Stimulated activated CD4-positive, alpha-beta T cell treated with anti-CD3 and anti-CD28 coated beads, Interleukin-4, amount 100 ng/mL, for 4 hours (primary cell): ENCODE results near the gene LDLRAD3.

Experiments used
- DNase-seq, 2 experiments: peaks; one replicate each; pipeline ENCODE4 v3.0.0-alpha.2; 2020

LDLRAD3 gene

GRCh38 chr11:36110668-36111410 is 167.0 kb downstream of the LDLRAD3 start:
- DNase-seq = no peak

- no peak for DNase-seq
These were observed 170.2 kb downstream of the LDLRAD3 start for GRCh38 chr11:36114095-36114494.

- no peak for DNase-seq
These were observed 171.5 kb downstream of the LDLRAD3 start for GRCh38 chr11:36115378-36115801.

- DNase-seq = no peak
These were observed 172.3 kb downstream of the LDLRAD3 start for GRCh38 chr11:36116161-36116560.

GRCh38 chr11:36118084-36118483 is 174.2 kb downstream of the LDLRAD3 start:
- no peak for DNase-seq

GRCh38 chr11:36119300-36119699 is 175.4 kb downstream of the LDLRAD3 start:
- DNase-seq = no peak

- no peak for DNase-seq
These were observed 177.2 kb downstream of the LDLRAD3 start for GRCh38 chr11:36121054-36121453.

GRCh38 chr11:36122671-36123070 is 178.8 kb downstream of the LDLRAD3 start:
- no peak for DNase-seq

GRCh38 chr11:36123336-36124101 is 179.7 kb downstream of the LDLRAD3 start:
- DNase-seq = no peak

GRCh38 chr11:36126678-36127077 is 182.8 kb downstream of the LDLRAD3 start:
- DNase-seq = no peak

- DNase-seq = no peak
These were observed 183.7 kb downstream of the LDLRAD3 start for GRCh38 chr11:36127550-36127949.

- no peak for DNase-seq
These were observed 186.1 kb downstream of the LDLRAD3 start for GRCh38 chr11:36129955-36130354.

- no peak for DNase-seq
These were observed 186.5 kb downstream of the LDLRAD3 start for GRCh38 chr11:36130401-36130800.

- DNase-seq = no peak
These were observed 188.0 kb downstream of the LDLRAD3 start for GRCh38 chr11:36131721-36132397.

- DNase-seq = no peak
These were observed 189.1 kb downstream of the LDLRAD3 start for GRCh38 chr11:36132940-36133339.

- no peak for DNase-seq
These were observed 191.2 kb downstream of the LDLRAD3 start for GRCh38 chr11:36135076-36135475.

- no peak for DNase-seq
These were observed 195.9 kb downstream of the LDLRAD3 start for GRCh38 chr11:36139767-36140166.

- DNase-seq = no peak
These were observed 197.5 kb downstream of the LDLRAD3 start for GRCh38 chr11:36141196-36141953.

- DNase-seq = no peak
These were observed 198.1 kb downstream of the LDLRAD3 start for GRCh38 chr11:36141956-36142355.

GRCh38 chr11:36142439-36142838 is 198.6 kb downstream of the LDLRAD3 start:
- no peak for DNase-seq

- no peak for DNase-seq
These were observed 199.0 kb downstream of the LDLRAD3 start for GRCh38 chr11:36142879-36143278.

GRCh38 chr11:36146437-36146836 is 202.6 kb downstream of the LDLRAD3 start:
- no peak for DNase-seq

GRCh38 chr11:36147491-36147890 is 203.6 kb downstream of the LDLRAD3 start:
- no peak for DNase-seq
